ENCODE data around the gene CHRNA10. TPM values are rescaled to one million over a fixed set of nuclear protein-coding genes. Genes with fewer than 3 reads are reported as not detected.
"Not testable (repeated sequence)": the region's sequence is repeated elsewhere in the genome, so short reads cannot be mapped to it uniquely, and the experiment has no call there.

Gene CHRNA10
- total and polyA plus RNA-seq, 5 donors = 0.38 to 0.97 (median 0.50) TPM

GRCh38 chr11:3664032-3664630, 7.1 kb downstream of the CHRNA10 start:
- Histone ChIP-seq H3K27ac (ENCODE audit: low read length) (no peak overlapping the region), H3K4me3 (ENCODE audit: low read length) (no peak overlapping the region), H3K4me1 (ENCODE audit: control insufficient read depth, insufficient read depth, low read length) (no peaks in the 10 kb centered on the region), H3K27me3 (ENCODE audit: control insufficient read depth, insufficient read depth) (no peaks in the 10 kb centered on the region), H3K9me3 (ENCODE audit: control insufficient read depth, low read length) (no peaks in the 10 kb centered on the region)
- DNase-seq (no peak), ATAC-seq (no peak)
- intact Hi-C loops (cut with DNase I) = no loop called here
- 87% methylated on average over 10 of the region's 10 CpGs for WGBS

- Histone ChIP-seq H3K4me1 (ENCODE audit: control insufficient read depth, insufficient read depth, low read length) (no peaks in the 10 kb centered on the region), H3K9me3 (ENCODE audit: control insufficient read depth, low read length) (no peaks in the 10 kb centered on the region), H3K4me3 (ENCODE audit: low read length) (no peak overlapping the region), H3K27me3 (ENCODE audit: control insufficient read depth, insufficient read depth) (no peaks in the 10 kb centered on the region), H3K27ac (ENCODE audit: low read length) (no peak overlapping the region)
- ATAC-seq = no peak
- no peak for DNase-seq
- intact Hi-C loops (cut with DNase I) = no loop called here
Observed at GRCh38 chr11:3662856-3663255, 8.3 kb downstream of the CHRNA10 start.

- Histone ChIP-seq H3K4me1 (ENCODE audit: control insufficient read depth, insufficient read depth, low read length) (no peaks in the 10 kb centered on the region), H3K4me3 (ENCODE audit: low read length) (no peak overlapping the region), H3K9me3 (ENCODE audit: control insufficient read depth, low read length) (no peaks in the 10 kb centered on the region), H3K27ac (ENCODE audit: low read length) (no peak overlapping the region), H3K27me3 (ENCODE audit: control insufficient read depth, insufficient read depth) (no peaks in the 10 kb centered on the region)
- WGBS = 83% methylated on average over 2 of the region's 2 CpGs
- ATAC-seq = no peak
- DNase-seq = no peak
- intact Hi-C loops (cut with DNase I) = no loop called here
Observed at GRCh38 chr11:3660960-3661359, 10.2 kb downstream of the CHRNA10 start.

GRCh38 chr11:3659595-3660515, 11.3 kb downstream of the CHRNA10 start:
- intact Hi-C loops (cut with DNase I) = no loop called here
- H3K4me3 ChIP-seq (ENCODE audit: low read length) = no peak overlapping the region
- no peaks in the 10 kb centered on the region for H3K27me3 ChIP-seq (ENCODE audit: control insufficient read depth, insufficient read depth)
- 92% methylated on average over 33 of the region's 33 CpGs for WGBS
- H3K4me1 ChIP-seq (ENCODE audit: control insufficient read depth, insufficient read depth, low read length) = no peaks in the 10 kb centered on the region
- H3K27ac ChIP-seq (ENCODE audit: low read length) = no peak overlapping the region
- ATAC-seq = peak; percentile 7 to 17
- H3K9me3 ChIP-seq (ENCODE audit: control insufficient read depth, low read length) = no peaks in the 10 kb centered on the region
- no peak for DNase-seq

GRCh38 chr11:3658252-3658651, 12.9 kb downstream of the CHRNA10 start:
- no peak for ATAC-seq
- H3K4me1 ChIP-seq (ENCODE audit: control insufficient read depth, insufficient read depth, low read length) = no peaks in the 10 kb centered on the region
- H3K4me3 ChIP-seq (ENCODE audit: low read length) = no peak overlapping the region
- WGBS = 91% methylated on average over 8 of the region's 8 CpGs
- no peak overlapping the region for H3K27ac ChIP-seq (ENCODE audit: low read length)
- no peaks in the 10 kb centered on the region for H3K27me3 ChIP-seq (ENCODE audit: control insufficient read depth, insufficient read depth)
- no peak for DNase-seq
- H3K9me3 ChIP-seq (ENCODE audit: control insufficient read depth, low read length) = no peaks in the 10 kb centered on the region
- intact Hi-C loops (cut with DNase I) = no loop called here

- H3K4me1 ChIP-seq (ENCODE audit: control insufficient read depth, insufficient read depth, low read length); ATAC-seq; H3K4me3 ChIP-seq (ENCODE audit: low read length); H3K27ac ChIP-seq (ENCODE audit: low read length); H3K27me3 ChIP-seq (ENCODE audit: control insufficient read depth, insufficient read depth); H3K9me3 ChIP-seq (ENCODE audit: control insufficient read depth, low read length); intact Hi-C loops (cut with DNase I); DNase-seq: not testable (repeated sequence)
- 82% methylated on average over 5 of the region's 5 CpGs for WGBS
Observed at GRCh38 chr11:3657331-3657730, 13.9 kb downstream of the CHRNA10 start.

- DNase-seq = no peak
- Histone ChIP-seq H3K27me3 (ENCODE audit: control insufficient read depth, insufficient read depth) (no peaks in the 10 kb centered on the region), H3K27ac (ENCODE audit: low read length) (no peak overlapping the region), H3K4me3 (ENCODE audit: low read length) (no peak overlapping the region), H3K4me1 (ENCODE audit: control insufficient read depth, insufficient read depth, low read length) (no peaks in the 10 kb centered on the region), H3K9me3 (ENCODE audit: control insufficient read depth, low read length) (no peaks in the 10 kb centered on the region)
- intact Hi-C loops (cut with DNase I) = no loop called here
- 89% methylated on average over 3 of the region's 3 CpGs for WGBS
- no peak for ATAC-seq
Observed at GRCh38 chr11:3655547-3655946, 15.6 kb downstream of the CHRNA10 start.

- H3K9me3 ChIP-seq (ENCODE audit: control insufficient read depth, low read length); H3K4me3 ChIP-seq (ENCODE audit: low read length); ATAC-seq; H3K27me3 ChIP-seq (ENCODE audit: control insufficient read depth, insufficient read depth); H3K27ac ChIP-seq (ENCODE audit: low read length); H3K4me1 ChIP-seq (ENCODE audit: control insufficient read depth, insufficient read depth, low read length); intact Hi-C loops (cut with DNase I); DNase-seq: not testable (repeated sequence)
- 86% methylated on average over 2 of the region's 3 CpGs for WGBS
Observed at GRCh38 chr11:3652514-3652913, 18.7 kb downstream of the CHRNA10 start.

GRCh38 chr11:3649374-3649773, 21.8 kb downstream of the CHRNA10 start:
- intact Hi-C loops (cut with DNase I); H3K9me3 ChIP-seq (ENCODE audit: control insufficient read depth, low read length); H3K27ac ChIP-seq (ENCODE audit: low read length); H3K27me3 ChIP-seq (ENCODE audit: control insufficient read depth, insufficient read depth); DNase-seq; H3K4me1 ChIP-seq (ENCODE audit: control insufficient read depth, insufficient read depth, low read length); H3K4me3 ChIP-seq (ENCODE audit: low read length); ATAC-seq: not testable (repeated sequence)
- 38% methylated on average over 9 of the region's 9 CpGs for WGBS

GRCh38 chr11:3648843-3649242, 22.3 kb downstream of the CHRNA10 start:
- DNase-seq = peak in 1 of 3 donors; percentile 5
- H3K27me3 ChIP-seq (ENCODE audit: control insufficient read depth, insufficient read depth); H3K4me1 ChIP-seq (ENCODE audit: control insufficient read depth, insufficient read depth, low read length); ATAC-seq; intact Hi-C loops (cut with DNase I); H3K27ac ChIP-seq (ENCODE audit: low read length); H3K4me3 ChIP-seq (ENCODE audit: low read length); H3K9me3 ChIP-seq (ENCODE audit: control insufficient read depth, low read length): not testable (repeated sequence)
- 79% methylated on average over 13 of the region's 13 CpGs for WGBS

GRCh38 chr11:3645552-3645951, 25.6 kb downstream of the CHRNA10 start:
- Histone ChIP-seq H3K27me3 (ENCODE audit: control insufficient read depth, insufficient read depth) (no peaks in the 10 kb centered on the region), H3K9me3 (ENCODE audit: control insufficient read depth, low read length) (no peaks in the 10 kb centered on the region), H3K4me3 (ENCODE audit: low read length) (no peak overlapping the region), H3K27ac (ENCODE audit: low read length) (no peak overlapping the region), H3K4me1 (ENCODE audit: control insufficient read depth, insufficient read depth, low read length) (no peaks in the 10 kb centered on the region)
- ATAC-seq (no peak), DNase-seq (peak in 1 of 3 donors; percentile 20)
- intact Hi-C loops (cut with DNase I) = no loop called here
- WGBS = 91% methylated on average over 7 of the region's 7 CpGs
